ENCODE measurements around the gene BMP8B. TPM values are rescaled to one million over a fixed set of nuclear protein-coding genes. Genes with fewer than 3 reads are reported as not detected.
"Not testable (repeated sequence)": the region's sequence is repeated elsewhere in the genome, so short reads cannot be mapped to it uniquely, and the experiment has no call there.

Gene BMP8B
- total and polyA plus RNA-seq, 5 experiments from 2014 or later: 0.13 to 0.41 (median 0.26) TPM; not detected in 2

DNA sequence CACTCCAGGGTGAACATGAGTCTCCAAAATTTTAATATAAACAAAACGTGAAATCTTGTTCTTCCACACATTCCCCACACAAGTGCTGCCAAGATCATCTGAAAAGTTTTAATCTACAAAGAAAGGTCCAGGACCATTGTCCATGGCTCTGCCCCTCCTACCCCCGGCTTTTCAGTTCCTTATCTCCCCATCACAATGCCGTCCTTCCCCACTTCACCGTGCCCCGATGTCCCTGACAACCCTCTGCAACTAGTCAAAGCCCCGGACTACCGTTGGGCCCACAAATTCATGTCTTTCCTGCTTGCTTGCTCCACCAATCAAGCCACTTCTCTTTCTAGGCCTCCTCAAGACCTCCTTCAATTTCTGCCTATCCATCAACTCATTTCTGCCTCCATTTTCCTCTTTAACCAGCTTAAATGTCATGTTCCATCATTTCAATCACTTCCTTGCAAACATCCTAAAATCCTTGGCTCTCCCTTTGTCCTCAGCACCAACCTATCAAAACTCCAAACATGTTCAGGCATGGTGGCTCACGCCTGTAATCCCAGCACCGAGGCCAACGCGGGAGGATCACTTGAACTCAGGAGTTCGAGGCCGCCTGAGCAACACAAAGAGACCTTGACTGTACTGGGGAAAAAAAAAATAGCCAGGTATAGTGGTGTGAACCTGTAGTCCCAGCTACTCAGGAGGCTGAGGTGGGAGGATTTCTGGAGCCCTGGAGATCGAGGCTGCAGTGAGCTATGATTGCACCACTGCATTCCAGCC is 14.0 kb upstream of the BMP8B start:
- Mint-ChIP-seq H3K4me3 (no peak overlapping the region), H3K36me3 (peaks cover 4 to 11% (median 11%) of the 10 kb centered on the region in 3 donors), H3K27ac (peak overlapping the region in 1 of 10 donors; percentile 7), H3K27me3 (no peaks in the 10 kb centered on the region), H3K4me1 (peaks cover 0 to 13% (median 8%) of the 10 kb centered on the region in 4 donors), H3K9me3 (peaks cover 2 to 14% (median 7%) of the 10 kb centered on the region in 9 donors)
- POLR2A ChIA-PET: interaction anchor here (0.7 kb wide), 1 partner anchor 20 kb away, joined by 6 read pairs; no protein-coding TSS in a partner anchor
- ATAC-seq (no peak), DNase-seq (no peak)

DNA sequence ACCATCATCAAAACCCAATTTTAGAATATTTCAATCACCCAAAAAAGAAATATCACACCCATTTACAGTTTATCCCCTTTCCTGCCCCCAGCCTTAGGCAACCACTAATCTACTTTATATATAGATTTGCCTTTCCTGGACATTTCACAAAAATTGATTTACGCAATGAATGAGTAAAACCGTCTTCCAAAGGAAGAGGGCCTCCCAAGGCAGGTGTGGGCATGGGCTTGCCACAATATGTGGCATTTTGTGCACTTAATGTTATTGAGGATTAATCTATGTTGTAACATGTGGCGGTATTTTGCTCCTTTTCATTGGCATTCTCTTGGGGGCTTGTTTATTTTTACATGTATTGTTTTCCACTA is 11.8 kb upstream of the BMP8B start:
- no peaks in the 10 kb centered on the region for H3K27me3 Mint-ChIP-seq
- peaks cover under 1 to 9% (median 5%) of the 10 kb centered on the region in 9 donors for H3K9me3 Mint-ChIP-seq
- H3K36me3 Mint-ChIP-seq: peaks cover 4 to 9% (median 7%) of the 10 kb centered on the region in 3 donors
- no peak for DNase-seq
- POLR2A ChIA-PET: interaction anchor here (2.2 kb wide), 1 partner anchor 11 kb away, joined by 13 read pairs; the partner anchor contains the start of gene BMP8B
- peaks cover 0 to 13% (median 8%) of the 10 kb centered on the region in 4 donors for H3K4me1 Mint-ChIP-seq
- H3K27ac Mint-ChIP-seq: no peak overlapping the region
- ATAC-seq: no peak
- H3K4me3 Mint-ChIP-seq: peak overlapping the region in 1 of 10 donors; percentile 33

DNA sequence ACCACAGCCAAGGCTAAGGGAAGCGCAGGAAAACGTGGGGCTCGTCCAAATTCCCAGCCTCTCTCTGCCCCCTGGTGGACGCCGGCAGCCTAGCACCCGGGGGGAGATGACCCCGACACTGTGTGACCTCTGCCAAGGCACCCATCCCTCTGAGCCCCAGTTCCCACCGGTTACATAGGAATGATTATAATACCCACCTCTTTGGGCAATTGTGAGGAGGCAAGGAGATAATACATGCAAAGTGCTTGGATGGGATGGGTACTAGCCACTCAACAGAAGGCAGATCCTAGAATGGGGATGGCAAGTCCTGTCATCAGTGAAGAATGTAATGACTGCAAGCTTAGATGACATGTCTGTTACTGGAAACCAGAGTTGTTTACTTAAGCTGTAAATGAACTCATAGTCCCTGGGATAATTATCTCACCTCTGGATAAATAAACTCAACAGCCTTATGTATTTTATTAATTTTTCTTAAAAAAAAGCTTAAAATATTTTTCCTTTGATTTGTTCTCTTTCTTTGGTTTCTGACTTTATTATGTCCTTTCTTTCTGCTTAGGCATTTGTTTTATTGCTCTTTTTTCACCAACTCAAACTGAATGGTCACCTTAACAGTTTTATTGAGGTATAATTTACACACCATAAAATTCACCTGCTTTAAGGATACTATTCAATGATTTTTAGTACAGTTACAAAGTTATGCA is 11.3 kb upstream of the BMP8B start:
- Mint-ChIP-seq H3K9me3 (peaks cover 0 to 4% (median 2%) of the 10 kb centered on the region in 9 donors), H3K4me3 (peak overlapping the region in 9 of 10 donors; percentile 57 to 85 (median 76)), H3K27me3 (no peaks in the 10 kb centered on the region), H3K4me1 (peaks cover 0 to 13% (median 8%) of the 10 kb centered on the region in 4 donors), H3K27ac (peak overlapping the region in 9 of 10 donors; percentile 51 to 94 (median 75)), H3K36me3 (peaks cover 2 to 4% (median 3%) of the 10 kb centered on the region in 3 donors)
- ATAC-seq: peak; percentile 65 to 69
- POLR2A ChIA-PET: interaction anchor here (1.1 to 2.2 kb wide), 3 partner anchors 10 to 241 kb away, joined by 4 to 13 read pairs (median 8); partner anchors contain the start of genes BMP8B, CAP1 and PPIE
- peak in 9 of 10 donors; percentile 27 to 78 (median 55) for DNase-seq

DNA sequence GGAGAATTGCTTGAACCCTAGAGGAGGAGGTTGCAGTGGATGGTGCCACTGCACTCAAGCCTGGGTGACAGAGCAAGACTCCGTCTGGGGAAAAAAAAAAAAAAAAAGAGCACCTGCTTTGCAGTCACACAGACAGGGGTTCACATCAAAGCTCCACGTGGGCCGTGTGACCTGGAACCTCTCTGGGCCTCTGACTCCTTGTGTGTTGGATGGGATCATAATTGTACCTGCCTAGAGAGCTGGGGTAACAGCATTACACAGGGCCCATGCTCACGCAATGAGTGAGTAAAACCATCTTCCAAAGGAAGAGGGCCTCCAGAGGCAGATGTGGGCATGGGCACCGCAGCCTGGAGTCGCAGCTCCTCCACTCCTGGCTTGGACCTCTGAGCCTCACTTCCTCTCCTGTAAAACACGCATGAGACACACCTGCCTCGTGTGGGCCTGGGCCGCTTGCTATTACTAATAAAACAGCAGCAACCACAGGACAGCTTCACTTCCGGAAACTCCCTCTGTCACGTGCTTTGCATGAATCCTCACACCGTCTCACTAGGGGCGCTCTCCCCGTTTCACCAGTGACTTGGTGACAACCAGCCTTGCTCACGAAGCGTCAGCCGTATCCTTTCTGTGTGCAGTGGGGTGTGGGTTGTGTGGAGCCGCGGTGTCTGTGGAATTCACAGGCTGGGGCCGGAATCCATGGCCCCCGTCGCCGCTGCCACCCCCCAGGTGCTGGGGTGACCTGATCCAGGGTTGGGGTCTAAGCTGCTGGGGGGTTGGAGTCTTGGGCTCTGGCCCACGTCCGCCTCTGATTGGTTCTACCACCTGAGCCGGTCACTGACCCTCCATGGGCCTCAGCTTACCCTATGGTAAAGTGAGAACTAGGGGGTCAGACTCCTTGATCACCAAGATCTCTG is 10.4 kb upstream of the BMP8B start:
- not testable (repeated sequence) for H3K27me3 Mint-ChIP-seq, H3K9me3 Mint-ChIP-seq, H3K36me3 Mint-ChIP-seq
- ATAC-seq: peak; percentile 97 to 98
- POLR2A ChIA-PET: interaction anchor here (0.7 to 2.2 kb wide), 4 partner anchors 10 to 751 kb away, joined by 3 to 13 read pairs (median 6); partner anchors contain the start of genes BMP8B, CAP1 and PPIE
- Mint-ChIP-seq H3K4me3 (peak overlapping the region in 9 of 10 donors; percentile 57 to 85 (median 76)), H3K4me1 (peaks cover 0 to 13% (median 8%) of the 10 kb centered on the region in 4 donors), H3K27ac (peak overlapping the region; percentile 51 to 94 (median 92))
- DNase-seq: peak; percentile 52 to 92 (median 76)

DNA sequence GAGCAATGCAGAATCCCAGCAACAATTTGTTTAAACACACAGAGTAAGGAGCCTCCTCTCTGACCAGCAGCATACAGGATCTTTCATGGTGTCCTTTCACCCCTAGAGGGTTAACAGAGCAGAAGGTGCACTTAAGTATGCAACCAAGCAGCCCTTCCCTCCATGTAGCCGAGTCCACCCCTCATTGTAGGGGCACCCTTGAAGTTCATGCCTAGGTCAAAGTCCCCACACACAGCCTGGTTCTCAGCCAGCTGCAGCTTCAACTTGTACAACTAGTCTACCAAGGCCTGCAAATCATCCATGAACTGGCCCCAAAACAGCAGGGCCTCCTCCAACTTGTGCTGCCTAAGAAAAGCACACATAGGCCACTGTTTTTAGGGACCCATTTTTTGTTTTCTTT is 7.0 kb upstream of the BMP8B start:
- H3K27ac Mint-ChIP-seq: no peak overlapping the region
- POLR2A ChIA-PET: no interaction called here
- DNase-seq (no peak), ATAC-seq (no peak)
- peaks cover 5 to 19% (median 9%) of the 10 kb centered on the region in 4 donors for H3K4me1 Mint-ChIP-seq
- H3K4me3 Mint-ChIP-seq: no peak overlapping the region
- H3K27me3 Mint-ChIP-seq: peaks cover 8 to 29% (median 15%) of the 10 kb centered on the region in 5 donors
- no peaks in the 10 kb centered on the region for H3K9me3 Mint-ChIP-seq
- H3K36me3 Mint-ChIP-seq: peaks cover 0 to 2% (median 0%) of the 10 kb centered on the region in 3 donors

DNA sequence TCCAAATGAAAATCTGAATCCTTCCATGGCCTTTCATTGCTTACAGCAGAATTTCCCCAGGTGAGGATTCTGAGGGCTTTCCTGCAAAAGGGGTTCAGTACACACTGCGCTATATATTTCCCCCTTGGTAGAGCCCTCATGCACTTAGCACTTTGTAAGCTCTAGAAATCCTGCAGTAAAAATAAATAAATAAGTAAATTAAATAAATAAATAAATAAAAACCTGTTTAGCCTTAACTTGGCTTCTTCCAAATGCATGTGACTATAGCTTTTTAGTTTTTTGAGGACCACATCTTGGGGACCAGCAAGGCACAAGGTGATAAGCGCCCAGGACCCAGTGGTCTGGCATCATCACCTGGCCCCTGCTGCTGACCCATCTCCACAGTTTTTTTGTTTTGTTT is 3.2 kb upstream of the BMP8B start:
- no peak for DNase-seq
- POLR2A ChIA-PET: no interaction called here

DNA sequence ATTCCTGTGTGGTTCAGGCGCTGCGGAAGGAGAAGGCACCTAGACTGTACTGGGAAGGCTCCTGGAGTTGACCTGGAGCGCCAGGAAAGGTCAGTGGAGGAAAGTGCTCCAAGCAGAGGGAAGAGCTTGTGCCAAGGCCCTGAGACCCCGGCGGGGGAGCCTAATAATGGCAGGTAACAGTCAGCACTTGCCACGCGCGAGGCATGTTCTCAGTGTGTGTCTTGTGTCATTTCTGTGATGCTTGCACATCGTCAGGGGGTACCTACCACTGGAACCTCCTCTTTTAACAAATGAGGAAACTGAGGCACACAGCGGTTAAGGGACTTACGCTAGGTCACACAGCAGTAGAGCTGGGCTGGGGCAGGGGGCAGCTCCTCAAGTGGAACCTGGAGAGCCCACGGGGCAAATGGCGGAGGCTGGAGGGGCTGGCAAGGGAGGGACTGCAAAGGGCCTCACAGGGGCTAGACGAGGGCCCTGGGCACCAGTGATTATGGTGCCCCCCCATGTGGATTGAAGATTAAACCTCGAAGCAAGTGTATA is 976 bp upstream of the BMP8B start:
- H3K36me3 Mint-ChIP-seq: no peaks in the 10 kb centered on the region
- ATAC-seq: no peak
- peak overlapping the region; percentile 71 to 81 (median 75) for H3K4me3 Mint-ChIP-seq
- no peaks in the 10 kb centered on the region for H3K9me3 Mint-ChIP-seq
- POLR2A ChIA-PET: interaction anchor here (1.1 to 2.9 kb wide), 2 partner anchors 10 to 51 kb away, joined by 3 to 13 read pairs; partner anchors contain the start of gene PPIE
- peaks cover 11 to 49% (median 23%) of the 10 kb centered on the region in 5 donors for H3K27me3 Mint-ChIP-seq
- peaks cover 3 to 14% (median 8%) of the 10 kb centered on the region in 4 donors for H3K4me1 Mint-ChIP-seq
- H3K27ac Mint-ChIP-seq: peak overlapping the region in 3 of 10 donors; percentile 37 to 69 (median 53)
- DNase-seq: no peak

More for the DNA sequence above, 3.2 kb upstream of the BMP8B start:
- Mint-ChIP-seq H3K27ac (no peak overlapping the region), H3K27me3 (peaks cover 11 to 46% (median 23%) of the 10 kb centered on the region in 5 donors), H3K9me3 (no peaks in the 10 kb centered on the region), H3K4me1 (peaks cover 3 to 14% (median 8%) of the 10 kb centered on the region in 4 donors), H3K36me3 (no peaks in the 10 kb centered on the region), H3K4me3 (no peak overlapping the region)
- no peak for ATAC-seq

DNA sequence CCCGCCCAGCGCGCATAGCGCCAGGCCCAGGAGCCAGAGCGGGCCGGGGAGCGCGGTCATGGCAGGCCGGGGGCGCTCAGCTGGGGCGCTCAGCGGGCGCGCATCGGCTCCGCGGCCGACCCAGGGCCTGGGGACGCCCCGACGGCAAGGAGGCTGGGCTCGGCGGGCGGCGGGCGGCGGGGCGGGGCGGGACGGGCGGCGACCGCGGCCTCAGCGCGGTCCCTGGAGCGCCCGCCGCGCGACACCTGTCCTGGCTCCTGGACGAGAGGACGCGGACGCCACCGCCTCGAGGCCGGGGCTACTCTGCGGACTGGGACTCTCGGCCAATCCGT is 273 bp downstream of the BMP8B start:
- DNase-seq (no peak), ATAC-seq (peak; percentile 34 to 36)
- Mint-ChIP-seq H3K36me3 (no peaks in the 10 kb centered on the region), H3K4me1 (peaks cover 3 to 14% (median 8%) of the 10 kb centered on the region in 4 donors), H3K4me3 (no peak overlapping the region), H3K9me3 (no peaks in the 10 kb centered on the region), H3K27ac (no peak overlapping the region), H3K27me3 (peaks cover 11 to 45% (median 23%) of the 10 kb centered on the region in 5 donors)
- POLR2A ChIA-PET: interaction anchor here (0.7 to 2.9 kb wide), 2 partner anchors 11 to 26 kb away, joined by 3 to 13 read pairs; no protein-coding TSS in a partner anchor

DNA sequence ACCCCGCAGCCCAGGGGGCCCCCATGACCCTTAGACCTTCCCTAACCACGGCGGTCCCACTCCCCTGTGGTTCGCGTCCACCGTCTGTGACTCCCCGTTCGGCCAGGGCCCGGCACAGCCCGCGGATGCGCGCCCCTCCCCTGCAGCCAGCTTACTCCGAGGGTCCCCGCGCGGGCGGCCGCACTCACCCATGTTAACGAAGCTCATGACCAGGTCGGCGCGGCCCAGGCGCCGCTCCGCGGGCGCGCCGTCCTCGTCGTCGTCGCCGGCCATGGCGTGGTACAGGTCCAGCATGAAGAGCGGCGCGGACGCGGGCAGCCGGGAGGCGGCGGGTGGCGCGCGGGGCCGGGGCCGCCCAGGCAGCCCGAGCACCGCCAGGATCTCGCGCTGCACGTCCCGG is 701 bp downstream of the BMP8B start:
- DNase-seq, H3K9me3 Mint-ChIP-seq, H3K36me3 Mint-ChIP-seq, H3K27ac Mint-ChIP-seq: not testable (repeated sequence)
- Mint-ChIP-seq H3K4me1 (peaks cover 3 to 14% (median 8%) of the 10 kb centered on the region in 4 donors), H3K27me3 (peaks cover 11 to 41% (median 22%) of the 10 kb centered on the region in 5 donors), H3K4me3 (peak overlapping the region in 5 of 10 donors; percentile 16 to 78 (median 43))
- POLR2A ChIA-PET: interaction anchor here (0.7 to 2.9 kb wide), 2 partner anchors 11 to 26 kb away, joined by 3 to 13 read pairs; no protein-coding TSS in a partner anchor
- peak in 1 of 2 donors; percentile 1 for ATAC-seq

DNA sequence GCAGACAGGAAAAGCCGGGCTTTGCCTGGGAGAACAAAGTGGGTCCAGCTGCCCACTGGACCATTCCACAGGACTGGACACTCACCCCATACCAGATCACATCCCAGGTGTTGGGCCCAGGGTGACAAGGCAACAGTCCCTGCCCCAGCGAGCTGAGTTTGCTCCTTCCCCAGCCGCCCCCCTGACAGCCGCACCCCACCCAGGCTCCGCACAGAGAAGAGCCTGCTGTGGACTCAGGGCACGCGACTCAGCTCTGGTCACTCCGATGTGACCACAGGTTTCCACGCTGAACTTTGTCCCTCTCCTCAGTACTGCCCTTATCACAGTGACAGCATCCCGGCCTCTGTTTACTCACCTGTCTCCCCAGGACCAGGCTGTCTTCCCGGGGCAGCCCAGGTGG is 1.2 kb downstream of the BMP8B start:
- H3K27me3 Mint-ChIP-seq: peaks cover 8 to 36% (median 17%) of the 10 kb centered on the region in 5 donors
- peaks cover 3 to 9% (median 6%) of the 10 kb centered on the region in 4 donors for H3K4me1 Mint-ChIP-seq
- POLR2A ChIA-PET: no interaction called here
- H3K36me3 Mint-ChIP-seq: no peaks in the 10 kb centered on the region
- peak overlapping the region in 1 of 10 donors; percentile 10 for H3K27ac Mint-ChIP-seq
- DNase-seq (no peak), ATAC-seq (no peak)
- no peaks in the 10 kb centered on the region for H3K9me3 Mint-ChIP-seq
- H3K4me3 Mint-ChIP-seq: peak overlapping the region in 9 of 10 donors; percentile 43 to 78 (median 67)

DNA sequence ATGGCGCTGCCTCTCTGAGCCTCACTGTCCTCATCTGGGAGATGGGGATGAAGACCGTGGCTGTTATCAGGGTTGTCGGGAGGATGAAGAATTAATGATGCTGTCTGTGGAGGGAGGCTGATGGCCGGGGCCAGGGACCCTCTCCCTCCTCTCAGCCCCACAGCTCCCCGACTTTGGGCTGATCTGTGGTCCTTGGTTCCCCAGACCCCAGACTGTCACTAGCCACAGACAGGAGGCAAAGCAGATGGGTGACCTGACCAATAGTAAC is 1.6 kb downstream of the BMP8B start:
- DNase-seq, POLR2A ChIA-PET, H3K9me3 Mint-ChIP-seq, H3K4me1 Mint-ChIP-seq, H3K36me3 Mint-ChIP-seq, ATAC-seq: not testable (repeated sequence)
- Mint-ChIP-seq H3K27ac (peak overlapping the region in 1 of 10 donors; percentile 10), H3K27me3 (peaks cover 8 to 32% (median 16%) of the 10 kb centered on the region in 5 donors), H3K4me3 (peak overlapping the region in 8 of 10 donors; percentile 43 to 78 (median 68))

Data from naive thymus-derived CD8-positive, alpha-beta T cell (primary cell).